HUES64 (cell line): ENCODE data around the gene AHCYL2.

Experiments
- H3K27ac ChIP-seq: 2 replicates; pipeline ENCODE4 v1.7.0; 2013; ENCODE audit warnings: low read depth, low read length, inconsistent platforms
- H3K27me3 ChIP-seq: 2 replicates; pipeline ENCODE4 v1.6.1; 2013; ENCODE audit warnings: mild to moderate bottlenecking, low read length; ENCODE audit not compliant: insufficient read depth
- H3K36me3 ChIP-seq: 2 replicates; pipeline ENCODE4 v1.6.1; 2013; ENCODE audit warnings: mild to moderate bottlenecking, low read length; ENCODE audit not compliant: insufficient read depth
- H3K4me1 ChIP-seq: 2 replicates; pipeline ENCODE4 v1.6.1; 2013; ENCODE audit warnings: mild to moderate bottlenecking, low read length, moderate library complexity; ENCODE audit not compliant: insufficient read depth
- H3K4me3 ChIP-seq: 2 replicates; pipeline ENCODE4 v1.5.1; 2013; ENCODE audit warnings: mild to moderate bottlenecking, low read length, moderate library complexity
- H3K9ac ChIP-seq: 2 replicates; pipeline ENCODE4 v1.6.1; 2013; ENCODE audit warnings: mild to moderate bottlenecking, low read depth, low read length
- H3K9me3 ChIP-seq: 2 replicates; pipeline ENCODE4 v1.6.1; 2013; ENCODE audit warnings: low read depth, low read length; ENCODE audit not compliant: insufficient read depth
- WGBS: fragments of 150-250, 120-280 bp; methylation state at CpG from one replicate; pipeline ENCODE4 v1.1.7; 2013; ENCODE audit warnings: missing lambda C conversion rate; 5-methylcytosine and 5-hydroxymethylcytosine counted together

The AHCYL2 gene

DNA sequence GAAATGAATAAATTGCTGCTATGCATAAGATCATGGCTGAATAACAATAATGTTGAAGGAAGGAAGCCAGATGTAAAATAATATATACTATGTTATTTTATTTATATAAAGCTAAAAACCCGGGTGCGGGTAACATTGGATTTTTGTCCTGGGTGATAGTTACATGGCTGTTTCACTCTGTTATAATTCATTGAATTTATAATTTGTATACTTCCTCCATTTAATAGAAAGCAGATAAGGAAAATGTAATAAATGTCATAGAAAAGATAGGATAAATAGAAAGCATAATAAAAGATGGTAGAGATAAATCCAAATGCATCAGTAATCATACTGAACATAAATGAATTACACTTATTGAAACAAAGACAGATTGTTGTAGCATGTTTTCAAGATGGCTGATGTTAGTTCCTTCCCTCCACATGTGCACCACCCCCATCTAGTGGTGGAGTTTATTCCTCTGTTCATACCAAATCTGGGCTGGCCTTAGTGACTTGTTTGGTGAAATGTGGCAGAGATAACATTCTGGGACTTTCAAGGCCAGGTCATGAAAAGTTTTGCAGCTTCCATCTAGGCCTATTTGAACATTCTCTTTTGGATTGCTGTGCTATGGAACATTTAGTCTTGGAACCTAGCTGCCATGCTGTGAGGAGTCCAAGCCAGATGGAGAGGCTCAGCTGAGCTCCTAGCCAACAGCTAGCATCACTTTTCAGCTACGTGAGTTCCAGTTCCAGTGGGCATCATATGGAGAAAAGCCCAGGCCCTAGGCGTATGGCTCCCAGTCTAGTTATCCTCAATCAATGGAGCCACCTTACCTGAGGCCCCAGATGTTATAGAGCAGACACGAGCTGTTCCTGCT, 46.9 kb downstream of the AHCYL2 start:
- Histone ChIP-seq H3K4me1 (peaks cover 3% of the 10 kb centered on the region; the same call in 1 of the 2 replicates), H3K36me3 (peaks cover 9% of the 10 kb centered on the region; the same call in 1 of the 2 replicates), H3K9ac (no peak overlapping the region), H3K9me3 (peaks cover 8% of the 10 kb centered on the region), H3K4me3 (no peak overlapping the region), H3K27me3 (no peaks in the 10 kb centered on the region), H3K27ac (no peak overlapping the region)
- 62% methylated on average over 3 of the region's 5 CpGs for WGBS

DNA sequence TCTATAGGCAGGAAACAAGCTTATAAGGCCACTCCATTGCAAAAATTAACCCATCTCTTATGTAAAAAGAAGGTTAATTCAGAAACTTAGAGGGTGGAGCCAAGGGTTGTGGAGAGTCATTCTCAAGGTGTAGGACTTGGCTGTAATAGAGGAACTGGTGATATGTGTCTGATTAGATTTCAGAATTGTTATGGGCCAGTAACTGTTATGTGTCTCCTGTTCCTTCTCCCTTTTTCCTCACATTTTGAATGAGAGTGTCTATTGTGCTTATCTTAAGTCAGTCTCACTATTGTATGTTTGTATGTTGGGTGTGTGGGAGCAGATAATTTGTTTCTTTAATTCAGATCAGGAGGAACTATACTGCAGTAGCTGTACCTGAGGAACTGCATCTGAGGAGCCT, 49.1 kb downstream of the AHCYL2 start:
- Histone ChIP-seq H3K36me3 (peaks cover 9% of the 10 kb centered on the region; the same call in 1 of the 2 replicates), H3K9ac (no peak overlapping the region), H3K27me3 (no peaks in the 10 kb centered on the region)

DNA sequence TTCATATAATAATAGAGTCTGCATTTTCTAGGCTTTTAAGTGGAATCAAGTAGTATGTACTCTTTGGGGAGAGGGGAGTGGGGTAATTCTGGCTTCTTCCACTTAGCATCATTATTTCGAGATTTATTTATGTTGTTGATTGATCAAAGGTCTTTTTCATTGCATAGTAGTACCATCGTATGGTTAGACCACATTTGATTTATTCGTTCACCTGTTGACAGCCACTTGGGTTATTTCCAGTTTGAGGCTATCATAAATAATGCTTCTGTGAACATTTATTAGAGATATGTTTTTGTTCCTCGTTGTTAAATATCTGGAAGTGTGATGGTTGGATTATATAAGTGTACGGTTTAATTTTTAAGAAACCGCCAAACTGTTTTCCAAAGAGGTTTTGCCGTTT, 52.8 kb downstream of the AHCYL2 start:
- WGBS: 69% methylated on average over 7 of the region's 7 CpGs
- Histone ChIP-seq H3K36me3 (peaks cover 9% of the 10 kb centered on the region; the same call in 1 of the 2 replicates), H3K4me1 (peaks cover 6% of the 10 kb centered on the region), H3K4me3 (no peak overlapping the region), H3K27me3 (no peaks in the 10 kb centered on the region), H3K27ac (no peak overlapping the region), H3K9me3 (peaks cover 8% of the 10 kb centered on the region), H3K9ac (no peak overlapping the region)

More for the DNA sequence above, 49.1 kb downstream of the AHCYL2 start:
- Histone ChIP-seq H3K4me1 (peaks cover 3% of the 10 kb centered on the region; the same call in 1 of the 2 replicates), H3K4me3 (no peak overlapping the region), H3K27ac (no peak overlapping the region), H3K9me3 (peaks cover 8% of the 10 kb centered on the region)

DNA sequence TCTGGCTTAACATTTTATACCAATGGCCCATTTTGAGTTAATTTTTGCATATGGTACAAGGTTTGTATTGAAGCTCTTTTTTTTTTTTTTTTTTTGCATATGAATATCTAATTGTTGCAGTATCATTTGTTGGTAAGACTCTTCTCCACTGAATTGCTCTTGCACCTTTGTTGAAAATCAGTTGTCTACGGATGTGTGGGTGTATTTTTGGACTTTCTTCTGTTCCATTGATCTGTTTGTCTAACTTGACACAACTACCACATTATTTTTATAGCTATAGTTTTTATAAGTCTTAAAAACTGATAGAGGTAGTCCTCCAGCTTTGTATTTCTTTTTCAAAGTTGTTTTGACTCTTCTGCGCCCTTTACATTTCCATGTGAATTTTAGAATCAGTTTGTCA, 53.9 kb downstream of the AHCYL2 start:
- no peaks in the 10 kb centered on the region for H3K27me3 ChIP-seq
- H3K9ac ChIP-seq: no peak overlapping the region
- WGBS: 92% methylated on average over 2 of the region's 2 CpGs

DNA sequence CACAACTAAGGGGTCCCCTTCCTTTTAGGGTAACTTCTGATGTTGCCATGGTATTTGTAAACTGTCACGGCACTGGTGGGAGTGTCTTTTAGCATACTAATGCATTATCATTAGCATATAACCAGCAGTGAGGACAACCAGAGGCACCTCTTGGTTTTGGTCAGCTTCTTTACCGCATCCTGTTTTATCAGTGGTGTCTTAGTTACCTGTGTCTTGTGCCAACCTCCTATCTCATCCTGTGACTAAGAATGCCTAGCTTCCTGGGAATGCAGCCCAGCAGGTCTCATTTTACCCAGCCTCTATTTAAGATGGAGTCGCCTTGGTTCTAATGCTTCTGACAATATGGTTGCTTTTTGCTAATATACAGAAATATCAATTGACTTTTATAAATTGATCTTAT, 54.9 kb downstream of the AHCYL2 start:
- Histone ChIP-seq H3K27ac (no peak overlapping the region), H3K36me3 (peaks cover under 1% of the 10 kb centered on the region; the same call in 1 of the 2 replicates), H3K27me3 (no peaks in the 10 kb centered on the region), H3K4me1 (peaks cover 15% of the 10 kb centered on the region), H3K4me3 (no peak overlapping the region), H3K9me3 (no peaks in the 10 kb centered on the region), H3K9ac (no peak overlapping the region)
- 85% methylated on average over 1 of the region's 3 CpGs for WGBS

More for the DNA sequence above, 53.9 kb downstream of the AHCYL2 start:
- peaks cover 14% of the 10 kb centered on the region for H3K4me1 ChIP-seq
- no peak overlapping the region for H3K27ac ChIP-seq
- H3K36me3 ChIP-seq: peaks cover 9% of the 10 kb centered on the region; the same call in 1 of the 2 replicates
- H3K4me3 ChIP-seq: no peak overlapping the region
- peaks cover 4% of the 10 kb centered on the region; the same call in 1 of the 2 replicates for H3K9me3 ChIP-seq

DNA sequence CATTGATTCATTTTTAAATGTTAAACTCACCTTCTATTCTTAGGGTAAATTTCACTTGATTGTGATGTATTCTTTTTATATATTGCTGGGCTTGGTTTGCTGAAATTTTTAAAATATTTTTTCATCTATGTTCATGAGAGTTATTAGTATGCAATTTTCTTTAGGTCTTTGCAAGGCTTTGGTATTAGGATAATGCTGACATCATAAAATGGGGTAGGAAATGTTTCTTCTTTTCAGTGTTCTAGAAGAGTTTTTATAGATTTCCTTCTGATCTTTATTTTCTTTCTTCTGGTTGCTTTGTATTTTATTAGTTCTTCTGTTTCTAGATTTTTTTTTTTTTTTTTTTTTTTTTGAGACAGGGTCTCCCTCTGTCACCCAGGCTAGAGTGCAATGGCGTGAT, 56.3 kb downstream of the AHCYL2 start:
- no peak overlapping the region for H3K4me3 ChIP-seq
- H3K9ac ChIP-seq: no peak overlapping the region
- no peaks in the 10 kb centered on the region for H3K9me3 ChIP-seq
- WGBS: 100% methylated on average over 1 of the region's 1 CpG
- peaks cover 22% of the 10 kb centered on the region for H3K4me1 ChIP-seq
- no peaks in the 10 kb centered on the region for H3K36me3 ChIP-seq
- H3K27me3 ChIP-seq: no peaks in the 10 kb centered on the region
- no peak overlapping the region for H3K27ac ChIP-seq

DNA sequence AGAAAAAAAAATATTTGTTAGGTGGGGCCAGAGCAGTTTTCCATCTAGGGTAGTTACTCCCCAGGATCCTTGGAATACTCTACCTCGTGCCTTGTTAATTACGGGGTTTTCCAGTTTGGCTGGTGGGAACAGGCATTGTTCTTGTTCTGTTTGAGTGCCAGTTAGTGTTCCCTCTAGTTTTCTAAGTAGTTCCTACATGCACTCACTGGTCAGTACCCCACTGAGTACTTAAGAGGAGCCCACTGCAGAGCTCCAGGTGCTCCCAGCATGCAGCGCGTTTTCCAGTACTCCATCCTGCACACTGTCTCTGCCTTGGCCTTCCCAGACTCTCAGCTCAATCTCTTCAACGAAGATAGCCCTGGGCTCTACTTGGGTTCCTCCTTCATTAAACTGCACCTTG, 58.0 kb downstream of the AHCYL2 start:
- Histone ChIP-seq H3K27me3 (no peaks in the 10 kb centered on the region), H3K27ac (0 out of 2 replicates have a peak overlapping the region, but pooled peaks have one; percentile 2), H3K9ac (no peak overlapping the region), H3K9me3 (no peaks in the 10 kb centered on the region), H3K4me3 (no peak overlapping the region), H3K4me1 (peaks cover 22% of the 10 kb centered on the region), H3K36me3 (no peaks in the 10 kb centered on the region)
- WGBS: 74% methylated on average over 5 of the region's 5 CpGs

DNA sequence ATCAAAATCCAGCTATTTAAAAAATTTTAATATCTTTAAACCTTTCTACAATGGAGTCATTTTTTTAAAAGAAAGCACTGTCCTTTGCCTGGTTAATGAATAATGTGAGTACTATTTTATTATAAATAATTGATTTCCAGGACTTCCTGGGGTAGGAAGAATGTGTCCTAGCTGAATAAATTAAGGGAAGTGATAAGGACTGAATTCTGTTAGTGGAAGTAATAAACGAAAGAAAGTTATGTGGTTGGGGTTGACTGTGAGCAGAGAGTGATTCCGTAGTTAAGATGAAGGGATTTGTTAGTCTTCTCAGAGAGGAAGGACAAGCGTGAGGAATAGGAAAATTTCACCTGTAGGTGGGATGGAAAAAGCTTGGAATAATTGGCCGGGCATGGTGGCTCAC, 59.1 kb downstream of the AHCYL2 start:
- H3K9ac ChIP-seq: no peak overlapping the region
- H3K4me1 ChIP-seq: peaks cover 22% of the 10 kb centered on the region
- H3K9me3 ChIP-seq: no peaks in the 10 kb centered on the region
- H3K4me3 ChIP-seq: no peak overlapping the region
- no peak overlapping the region for H3K27ac ChIP-seq
- H3K27me3 ChIP-seq: no peaks in the 10 kb centered on the region
- H3K36me3 ChIP-seq: no peaks in the 10 kb centered on the region
- 93% methylated on average over 4 of the region's 4 CpGs for WGBS

DNA sequence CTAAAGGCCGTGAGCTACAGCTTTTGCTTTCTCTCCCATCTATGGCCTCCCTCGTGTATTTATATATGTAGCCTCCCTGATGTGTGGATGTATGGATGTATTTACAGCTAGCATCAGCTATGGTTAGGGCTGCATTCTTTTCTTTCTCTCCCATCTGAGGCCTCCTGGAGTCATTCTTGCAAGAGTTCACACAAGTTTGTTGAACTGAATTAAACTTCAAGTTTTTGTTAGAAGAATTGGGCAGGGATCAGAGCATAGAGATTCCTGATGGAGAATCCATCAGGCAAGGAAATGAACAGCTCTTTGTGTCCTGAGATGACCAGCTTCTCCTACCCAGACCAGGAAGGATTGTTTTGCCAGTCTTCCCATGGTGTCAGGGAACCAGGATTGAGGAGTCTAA, 60.3 kb downstream of the AHCYL2 start:
- Histone ChIP-seq H3K27me3 (no peaks in the 10 kb centered on the region), H3K4me3 (no peak overlapping the region), H3K9me3 (no peaks in the 10 kb centered on the region), H3K27ac (no peak overlapping the region), H3K4me1 (peaks cover 22% of the 10 kb centered on the region), H3K36me3 (0 out of 2 replicates have a peak, but pooled peaks cover 3% of the 10 kb centered on the region), H3K9ac (no peak overlapping the region)
- WGBS: 90% methylated on average over 1 of the region's 2 CpGs

DNA sequence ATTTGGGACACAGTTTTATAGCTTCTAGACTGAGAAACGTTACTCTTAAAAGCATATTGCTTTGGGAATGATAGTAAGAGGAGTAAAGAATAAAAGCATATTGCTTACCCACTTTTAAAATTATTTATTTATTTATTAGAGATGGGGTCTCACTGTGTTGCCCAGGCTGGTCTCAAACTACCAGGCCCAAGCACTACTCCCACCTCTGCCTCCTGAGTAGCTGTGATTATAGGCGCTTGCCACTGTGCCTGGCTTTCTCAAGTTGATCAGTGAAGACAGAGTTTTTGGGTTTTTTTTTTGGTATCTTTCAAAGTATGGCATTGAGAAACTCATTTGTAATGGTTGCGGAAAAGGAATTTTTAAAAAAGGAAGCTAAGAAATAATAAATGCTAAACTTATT, 68.0 kb downstream of the AHCYL2 start:
- H3K27me3 ChIP-seq: no peaks in the 10 kb centered on the region
- no peak overlapping the region for H3K9ac ChIP-seq
- WGBS: 96% methylated on average over 3 of the region's 3 CpGs
- H3K4me3 ChIP-seq: no peak overlapping the region
- no peaks in the 10 kb centered on the region for H3K9me3 ChIP-seq
- H3K27ac ChIP-seq: no peak overlapping the region
- H3K36me3 ChIP-seq: 0 out of 2 replicates have a peak, but pooled peaks cover 3% of the 10 kb centered on the region
- no peaks in the 10 kb centered on the region for H3K4me1 ChIP-seq

DNA sequence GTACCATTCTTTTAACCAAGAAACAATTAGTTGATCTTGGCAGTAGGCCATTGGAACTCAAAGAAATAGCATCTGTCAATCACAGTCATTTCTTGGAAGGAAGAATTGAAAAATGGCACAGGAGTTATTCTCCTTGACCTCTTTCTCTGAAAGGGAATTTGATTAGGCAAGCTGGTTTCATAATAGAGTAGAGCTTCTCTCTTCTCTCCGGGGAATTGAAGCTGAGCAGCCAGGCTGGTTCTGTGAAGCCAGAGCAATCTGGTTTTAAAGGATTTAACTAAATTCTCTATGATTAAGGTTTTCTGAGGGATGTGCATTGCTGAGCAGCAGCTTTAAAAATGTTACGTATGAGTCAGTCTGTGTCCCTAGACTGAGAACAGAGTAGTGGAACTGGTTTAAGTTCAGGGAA, 70.2 kb downstream of the AHCYL2 start:
- no peak overlapping the region for H3K9ac ChIP-seq
- no peaks in the 10 kb centered on the region for H3K4me1 ChIP-seq
- no peaks in the 10 kb centered on the region for H3K36me3 ChIP-seq
- H3K9me3 ChIP-seq: no peaks in the 10 kb centered on the region
- WGBS: 87% methylated on average over 2 of the region's 2 CpGs
- H3K27me3 ChIP-seq: no peaks in the 10 kb centered on the region
- no peak overlapping the region for H3K27ac ChIP-seq
- no peak overlapping the region for H3K4me3 ChIP-seq
